Measurements from ENCODE around the gene MDFIC.
"Not testable (repeated sequence)": the region's sequence is repeated elsewhere in the genome, so short reads cannot be mapped to it uniquely, and the experiment has no call there.

MDFIC gene

GRCh38 chr7:114922026-114922651 lies at the start of gene MDFIC:
Gene MDFIC (plus strand): TSS chr7:114922094. CDS start chr7:114923034, 940 bp downstream.
- in situ Hi-C loops (cut with HindIII; ENCODE audit: low sequenced_read_pairs): no loop called here

GRCh38 chr7:114874170-114874569 lies 47.7 kb upstream of the MDFIC start:
- in situ Hi-C loops (cut with HindIII; ENCODE audit: low sequenced_read_pairs): no loop called here

GRCh38 chr7:114875186-114875585 lies 46.7 kb upstream of the MDFIC start:
- in situ Hi-C loops (cut with HindIII; ENCODE audit: low sequenced_read_pairs): no loop called here

GRCh38 chr7:114879554-114879953 lies 42.3 kb upstream of the MDFIC start:
- in situ Hi-C loops (cut with HindIII; ENCODE audit: low sequenced_read_pairs): no loop called here

GRCh38 chr7:114885836-114886235 lies 36.1 kb upstream of the MDFIC start:
- in situ Hi-C loops (cut with HindIII; ENCODE audit: low sequenced_read_pairs): no loop called here

GRCh38 chr7:114886241-114886640 lies 35.7 kb upstream of the MDFIC start:
- in situ Hi-C loops (cut with HindIII; ENCODE audit: low sequenced_read_pairs): no loop called here

- in situ Hi-C loops (cut with HindIII; ENCODE audit: low sequenced_read_pairs): not testable (repeated sequence)
Measured at GRCh38 chr7:114889116-114889515, 32.8 kb upstream of the MDFIC start.

- in situ Hi-C loops (cut with HindIII; ENCODE audit: low sequenced_read_pairs): no loop called here
Measured at GRCh38 chr7:114889646-114890285, 32.1 kb upstream of the MDFIC start.

GRCh38 chr7:114890561-114890960 lies 31.3 kb upstream of the MDFIC start:
- in situ Hi-C loops (cut with HindIII; ENCODE audit: low sequenced_read_pairs): no loop called here

GRCh38 chr7:114900127-114900526 lies 21.8 kb upstream of the MDFIC start:
- in situ Hi-C loops (cut with HindIII; ENCODE audit: low sequenced_read_pairs): no loop called here

- in situ Hi-C loops (cut with HindIII; ENCODE audit: low sequenced_read_pairs): no loop called here
Measured at GRCh38 chr7:114901771-114902170, 20.1 kb upstream of the MDFIC start.

GRCh38 chr7:114903131-114903530 lies 18.8 kb upstream of the MDFIC start:
- in situ Hi-C loops (cut with HindIII; ENCODE audit: low sequenced_read_pairs): no loop called here

- in situ Hi-C loops (cut with HindIII; ENCODE audit: low sequenced_read_pairs): no loop called here
Measured at GRCh38 chr7:114910787-114911186, 11.1 kb upstream of the MDFIC start.

- in situ Hi-C loops (cut with HindIII; ENCODE audit: low sequenced_read_pairs): no loop called here
Measured at GRCh38 chr7:114911411-114911810, 10.5 kb upstream of the MDFIC start.

- in situ Hi-C loops (cut with HindIII; ENCODE audit: low sequenced_read_pairs): no loop called here
Measured at GRCh38 chr7:114916261-114916892, 5.5 kb upstream of the MDFIC start.

GRCh38 chr7:114917211-114917839 lies 4.6 kb upstream of the MDFIC start:
- in situ Hi-C loops (cut with HindIII; ENCODE audit: low sequenced_read_pairs): no loop called here

- in situ Hi-C loops (cut with HindIII; ENCODE audit: low sequenced_read_pairs): no loop called here
Measured at GRCh38 chr7:114919587-114919986, 2.3 kb upstream of the MDFIC start.

GRCh38 chr7:114921631-114922025 lies 266 bp upstream of the MDFIC start:
- in situ Hi-C loops (cut with HindIII; ENCODE audit: low sequenced_read_pairs): no loop called here

GRCh38 chr7:114922652-114923402 lies 933 bp downstream of the MDFIC start:
- in situ Hi-C loops (cut with HindIII; ENCODE audit: low sequenced_read_pairs): no loop called here

GRCh38 chr7:114923403-114923713 lies 1.5 kb downstream of the MDFIC start:
- in situ Hi-C loops (cut with HindIII; ENCODE audit: low sequenced_read_pairs): no loop called here

- in situ Hi-C loops (cut with HindIII; ENCODE audit: low sequenced_read_pairs): no loop called here
Measured at GRCh38 chr7:114924038-114924712, 2.3 kb downstream of the MDFIC start.

Measured in DLD1 (cell line).